GF-D8 (cell line): ENCODE measurements around the gene NTNG1.

Source experiments
- DNase-seq: peaks from one replicate; lab custom pipeline; 2025; lab: John Stamatoyannopoulos, UW

Gene NTNG1

GRCh38 chr1:107501081-107501605 lies 360.3 kb downstream of the NTNG1 start:
- DNase-seq: no peak

GRCh38 chr1:107510347-107510746 lies 369.5 kb downstream of the NTNG1 start:
- DNase-seq: no peak

- DNase-seq: no peak
These were observed 372.0 kb downstream of the NTNG1 start for GRCh38 chr1:107512836-107513235.

GRCh38 chr1:107514841-107515240 lies 374.0 kb downstream of the NTNG1 start:
- DNase-seq: no peak

GRCh38 chr1:107515702-107516101 lies 374.9 kb downstream of the NTNG1 start:
- no peak for DNase-seq

GRCh38 chr1:107523061-107523460 lies 382.2 kb downstream of the NTNG1 start:
- no peak for DNase-seq

GRCh38 chr1:107523736-107524135 lies 382.9 kb downstream of the NTNG1 start:
- no peak for DNase-seq

GRCh38 chr1:107524301-107524700 lies 383.5 kb downstream of the NTNG1 start:
- no peak for DNase-seq

GRCh38 chr1:107525145-107525544 lies 384.3 kb downstream of the NTNG1 start:
- DNase-seq: no peak

- DNase-seq: no peak
These were observed 385.1 kb downstream of the NTNG1 start for GRCh38 chr1:107525961-107526360.

GRCh38 chr1:107526524-107527198 lies 385.8 kb downstream of the NTNG1 start:
- DNase-seq: no peak

GRCh38 chr1:107529511-107530149 lies 388.8 kb downstream of the NTNG1 start:
- no peak for DNase-seq

- DNase-seq: no peak
These were observed 389.7 kb downstream of the NTNG1 start for GRCh38 chr1:107530543-107530942.

GRCh38 chr1:107531065-107531908 lies 390.4 kb downstream of the NTNG1 start:
- DNase-seq: no peak

GRCh38 chr1:107532318-107532717 lies 391.5 kb downstream of the NTNG1 start:
- DNase-seq: no peak
